ENCODE measurements around the gene PIP5K1B.

- TF ChIP-seq CTCF (IDR thresholded peaks at IDR 0.05) (no peak), POLR2A (IDR thresholded peaks at IDR 0.05) (no peak)
Observed at GRCh38 chr9:69030851-69031645, 326.0 kb downstream of the PIP5K1B start.
